ENCODE measurements around the gene RHOF. TPM values are rescaled to one million over a fixed set of nuclear protein-coding genes. Genes with fewer than 3 reads are reported as not detected.
A peak's percentile ranks its signal among the peaks of the same experiment; 100 is the strongest.

The RHOF gene
- total and polyA plus RNA-seq, 2 of the 13 experiments (the other 11 are each of a cell fraction or from before 2014, with no cell fraction given), result 14.6 to 32.2 TPM

GRCh38 chr12:121769297-121769830 is 24.1 kb downstream of the RHOF start:
- Histone ChIP-seq H3K4me2 (ENCODE audit: low read depth, low read length) (peak overlapping the region; percentile 73), H3K36me3 (replicated peaks in 1 of 2; ENCODE audit: control insufficient read depth in 1 of 2, insufficient read depth in 2 of 2, low read length in 2 of 2) (no peaks in the 10 kb centered on the region), H3K9ac (ENCODE audit: insufficient read depth, low read depth, low read length) (no peak overlapping the region), H3K9me3 (ENCODE audit: low read length) (no peaks in the 10 kb centered on the region), H3K79me2 (ENCODE audit: insufficient read depth, low read length) (no peaks in the 10 kb centered on the region), H3K4me3 (replicated peaks in 1 of 3; ENCODE audit: insufficient read depth in 1 of 3, low read depth in 2 of 3, low read length in 3 of 3) (peak overlapping the region in 1 of 3 experiments; percentile 58; a peak in 1 of 6 replicates), H3K27me3 (ENCODE audit: control insufficient read depth in 1 of 2, insufficient read depth in 2 of 2, low read length in 2 of 2) (no peaks in the 10 kb centered on the region), H3K4me1 (ENCODE audit: insufficient read depth, low read length) (peaks cover 35% of the 10 kb centered on the region), H2AFZ (ENCODE audit: low read length) (no peak overlapping the region), H4K20me1 (ENCODE audit: insufficient read depth, low read length) (no peaks in the 10 kb centered on the region), H3K27ac (ENCODE audit: extremely low read length, insufficient read depth, low read length) (peak overlapping the region; percentile 67)
- FAIRE-seq, result no peak
- DNase-seq (ENCODE audit: low spot score), result no peak
- ChIA-PET POLR2A (interaction anchor here (0.7 to 1.3 kb wide), 5 partner anchors 20 to 76 kb away, joined by 3 to 4 read pairs (median 3); partner anchors contain the start of genes RHOF and TMEM120B), CTCF (ENCODE audit: low intra/inter-chr PET ratio, low total read pairs) (interaction anchor here (1.0 kb wide), 1 partner anchor 72 kb away, joined by 3 read pairs; no protein-coding TSS in a partner anchor)
- intact Hi-C loops (cut with micrococcal nuclease; ENCODE audit: unreplicated experiment) (no loop called here), in situ Hi-C loops (cut with HindIII; ENCODE audit: extremely low pct_ligation_motif_present, low pct_unique_long_range_greater_than_20kb) (no loop called here)
- TF ChIP-seq ZNF333 (CRISPR knock-in tag; IDR thresholded peaks at IDR 0.05; ENCODE audit: borderline replicate concordance) (no peak), RFXAP (CRISPR knock-in tag; IDR thresholded peaks at IDR 0.05; ENCODE audit: borderline replicate concordance) (0 out of 2 replicates have a peak, but pooled peaks have one; percentile 1), SAFB2 (CRISPR knock-in tag; IDR thresholded peaks at IDR 0.05; ENCODE audit: borderline replicate concordance, low read depth) (0 out of 2 replicates have a peak, but pooled peaks have one; percentile 9), DDIT3 (CRISPR knock-in tag; IDR thresholded peaks at IDR 0.05) (no peak), TP53 (CRISPR knock-in tag; conservative IDR thresholded peaks at IDR 0.05) (no peak), ZNF230 (CRISPR knock-in tag; IDR thresholded peaks at IDR 0.05) (0 out of 2 replicates have a peak, but pooled peaks have one; percentile 22), ZNF589 (CRISPR knock-in tag; conservative IDR thresholded peaks at IDR 0.05) (0 out of 2 replicates have a peak, but pooled peaks have one; percentile 41), ZNF292 (CRISPR knock-in tag; IDR thresholded peaks at IDR 0.05; ENCODE audit: borderline replicate concordance, low read depth) (peak; percentile 22; the same call in 1 of the 2 replicates), NR2F6 (IDR thresholded peaks at IDR 0.05) (peak; percentile 55; the same call in 1 of the 2 replicates), NR2F6 (CRISPR knock-in tag; IDR thresholded peaks at IDR 0.05) (peak; percentile 17; the same call in 1 of the 2 replicates), ISX (CRISPR knock-in tag; conservative IDR thresholded peaks at IDR 0.05) (no peak), ZNF460 (CRISPR knock-in tag; IDR thresholded peaks at IDR 0.05; ENCODE audit: borderline replicate concordance) (peak; percentile 96), ZNF572 (CRISPR knock-in tag; IDR thresholded peaks at IDR 0.05) (peak; percentile 46; the same call in 1 of the 2 replicates), ERF (CRISPR knock-in tag; IDR thresholded peaks at IDR 0.05) (no peak), ZNF709 (CRISPR knock-in tag; IDR thresholded peaks at IDR 0.05) (0 out of 2 replicates have a peak, but pooled peaks have one; percentile 6), ZNF121 (CRISPR knock-in tag; IDR thresholded peaks at IDR 0.05) (peak; percentile 84), ZNF234 (CRISPR knock-in tag; conservative IDR thresholded peaks at IDR 0.05) (no peak), ZMYM2 (CRISPR knock-in tag; IDR thresholded peaks at IDR 0.05) (peak; percentile 68; the same call in 1 of the 2 replicates)
- WGBS (ENCODE audit: low lambda C conversion rate), result 90% methylated on average over 9 of the region's 9 CpGs
- no TSS peak for BruUV-seq (replicated peaks)
- no peak for ATAC-seq

Measured in HepG2 (cell line).